Measurements from ENCODE around the gene DOCK9.
A peak's percentile ranks its signal among the peaks of the same experiment; 100 is the strongest.
"Not testable (repeated sequence)": the region's sequence is repeated elsewhere in the genome, so short reads cannot be mapped to it uniquely, and the experiment has no call there.

Gene DOCK9

GRCh38 chr13:98918771-98919170, 59.1 kb downstream of the DOCK9 start:
- no peak for DNase-seq (ENCODE audit: low read depth)

GRCh38 chr13:98917116-98917515, 60.7 kb downstream of the DOCK9 start:
- no peak for DNase-seq (ENCODE audit: low read depth)

- no peak for DNase-seq (ENCODE audit: low read depth)
Observed at GRCh38 chr13:98916403-98916802, 61.5 kb downstream of the DOCK9 start.

GRCh38 chr13:98915981-98916380, 61.9 kb downstream of the DOCK9 start:
- DNase-seq (ENCODE audit: low read depth) = no peak

- DNase-seq (ENCODE audit: low read depth) = no peak
Observed at GRCh38 chr13:98915563-98915962, 62.3 kb downstream of the DOCK9 start.

GRCh38 chr13:98913741-98914140, 64.1 kb downstream of the DOCK9 start:
- DNase-seq (ENCODE audit: low read depth) = no peak

GRCh38 chr13:98912846-98913245, 65.0 kb downstream of the DOCK9 start:
- DNase-seq (ENCODE audit: low read depth) = no peak

GRCh38 chr13:98910501-98910951, 67.3 kb downstream of the DOCK9 start:
- peak; percentile 9 for DNase-seq (ENCODE audit: low read depth)

- DNase-seq (ENCODE audit: low read depth) = no peak
Observed at GRCh38 chr13:98909016-98909415, 68.8 kb downstream of the DOCK9 start.

GRCh38 chr13:98906746-98907502, 70.9 kb downstream of the DOCK9 start:
- DNase-seq (ENCODE audit: low read depth) = no peak

GRCh38 chr13:98905199-98905598, 72.7 kb downstream of the DOCK9 start:
- DNase-seq (ENCODE audit: low read depth) = no peak

- DNase-seq (ENCODE audit: low read depth) = no peak
Observed at GRCh38 chr13:98900442-98900841, 77.4 kb downstream of the DOCK9 start.

GRCh38 chr13:98897706-98898105, 80.2 kb downstream of the DOCK9 start:
- no peak for DNase-seq (ENCODE audit: low read depth)

GRCh38 chr13:98896868-98897144, 81.1 kb downstream of the DOCK9 start:
- DNase-seq (ENCODE audit: low read depth) = no peak

GRCh38 chr13:98896083-98896867, 81.6 kb downstream of the DOCK9 start:
- no peak for DNase-seq (ENCODE audit: low read depth)

- DNase-seq (ENCODE audit: low read depth) = not testable (repeated sequence)
Observed at GRCh38 chr13:98894814-98895213, 83.0 kb downstream of the DOCK9 start.

GRCh38 chr13:98893371-98893770, 84.5 kb downstream of the DOCK9 start:
- DNase-seq (ENCODE audit: low read depth) = no peak

GRCh38 chr13:98892821-98893220, 85.0 kb downstream of the DOCK9 start:
- no peak for DNase-seq (ENCODE audit: low read depth)

- DNase-seq (ENCODE audit: low read depth) = no peak
Observed at GRCh38 chr13:98892077-98892476, 85.8 kb downstream of the DOCK9 start.

- no peak for DNase-seq (ENCODE audit: low read depth)
Observed at GRCh38 chr13:98890925-98891324, 86.9 kb downstream of the DOCK9 start.

- DNase-seq (ENCODE audit: low read depth) = no peak
Observed at GRCh38 chr13:98890186-98890585, 87.7 kb downstream of the DOCK9 start.

- no peak for DNase-seq (ENCODE audit: low read depth)
Observed at GRCh38 chr13:98889419-98890085, 88.3 kb downstream of the DOCK9 start.

- no peak for DNase-seq (ENCODE audit: low read depth)
Observed at GRCh38 chr13:98888890-98889279, 89.0 kb downstream of the DOCK9 start.
